ENCODE measurements around the gene OCIAD2. TPM values are rescaled to one million over a fixed set of nuclear protein-coding genes. Genes with fewer than 3 reads are reported as not detected.

Gene OCIAD2
- total RNA-seq, 1 experiment from 2014 or later, result 136 TPM

GRCh38 chr4:48949518-48950219 lies 43.1 kb upstream of the OCIAD2 start:
- H3F3A ChIP-seq (ENCODE audit: insufficient read depth, low read depth), result peaks cover 14% of the 10 kb centered on the region
- no peak for TF ChIP-seq EZH2 (IDR thresholded peaks at IDR 0.05; ENCODE audit: low read depth)
- TF ChIP-seq CTCF (conservative IDR thresholded peaks at IDR 0.05), result no peak
- H3K9me3 ChIP-seq (ENCODE audit: insufficient read depth, low read depth), result no peaks in the 10 kb centered on the region
- no peak for DNase-seq
- intact Hi-C loops (cut with micrococcal nuclease; ENCODE audit: unreplicated experiment), result no loop called here
- no peak overlapping the region for H3K27ac ChIP-seq
- peaks cover 17% of the 10 kb centered on the region for H3K4me1 ChIP-seq (replicated peaks; ENCODE audit: insufficient read depth)
- H3K79me2 ChIP-seq (ENCODE audit: low read depth), result no peaks in the 10 kb centered on the region
- H3K4me3 ChIP-seq, result no peak overlapping the region
- H3K9me2 ChIP-seq (ENCODE audit: insufficient read depth), result no peaks in the 10 kb centered on the region
- H3K36me3 ChIP-seq (ENCODE audit: low read depth), result no peaks in the 10 kb centered on the region
- ChIA-PET CTCF (no interaction called here), POLR2A (ENCODE audit: unreplicated experiment) (interaction anchor here (0.7 kb wide), 1 partner anchor 13 kb away, joined by 4 read pairs; no protein-coding TSS in a partner anchor)
- no TSS peak for BruUV-seq (replicated peaks)
- H3K4me2 ChIP-seq, result no peak overlapping the region
- no peak overlapping the region for H2AFZ ChIP-seq
- no peaks in the 10 kb centered on the region for H3K27me3 ChIP-seq (ENCODE audit: insufficient read depth, low read depth)
- H4K20me1 ChIP-seq (ENCODE audit: insufficient read depth), result no peaks in the 10 kb centered on the region

- Histone ChIP-seq H3K9me3 (ENCODE audit: insufficient read depth, low read depth) (no peaks in the 10 kb centered on the region), H3K27me3 (ENCODE audit: insufficient read depth, low read depth) (no peaks in the 10 kb centered on the region), H3K79me2 (ENCODE audit: low read depth) (no peaks in the 10 kb centered on the region), H3K4me2 (no peak overlapping the region), H2AFZ (no peak overlapping the region), H3F3A (ENCODE audit: insufficient read depth, low read depth) (peaks cover 15% of the 10 kb centered on the region; the same call in 1 of the 2 replicates), H4K20me1 (ENCODE audit: insufficient read depth) (no peaks in the 10 kb centered on the region), H3K9me2 (ENCODE audit: insufficient read depth) (no peaks in the 10 kb centered on the region), H3K4me1 (replicated peaks; ENCODE audit: insufficient read depth) (peaks cover 17% of the 10 kb centered on the region), H3K4me3 (no peak overlapping the region), H3K27ac (no peak overlapping the region), H3K36me3 (ENCODE audit: low read depth) (no peaks in the 10 kb centered on the region)
- no peak for DNase-seq
- intact Hi-C loops (cut with micrococcal nuclease; ENCODE audit: unreplicated experiment), result no loop called here
- CTCF ChIA-PET, result no interaction called here
- TF ChIP-seq EZH2 (IDR thresholded peaks at IDR 0.05; ENCODE audit: low read depth) (no peak), CTCF (conservative IDR thresholded peaks at IDR 0.05) (no peak)
- POLR2A ChIA-PET (ENCODE audit: unreplicated experiment), result interaction anchor here (0.7 kb wide), 1 partner anchor 13 kb away, joined by 4 read pairs; no protein-coding TSS in a partner anchor
- no TSS peak for BruUV-seq (replicated peaks)
These were observed 42.5 kb upstream of the OCIAD2 start for GRCh38 chr4:48949086-48949485.

- Histone ChIP-seq H3K4me2 (no peak overlapping the region), H3K27ac (no peak overlapping the region), H3K9me2 (ENCODE audit: insufficient read depth) (no peaks in the 10 kb centered on the region), H3K9me3 (ENCODE audit: insufficient read depth, low read depth) (no peaks in the 10 kb centered on the region), H3K79me2 (ENCODE audit: low read depth) (no peaks in the 10 kb centered on the region), H4K20me1 (ENCODE audit: insufficient read depth) (no peaks in the 10 kb centered on the region), H3K4me3 (no peak overlapping the region), H3K27me3 (ENCODE audit: insufficient read depth, low read depth) (no peaks in the 10 kb centered on the region), H3K4me1 (replicated peaks; ENCODE audit: insufficient read depth) (peaks cover 9% of the 10 kb centered on the region), H3F3A (ENCODE audit: insufficient read depth, low read depth) (peaks cover 11% of the 10 kb centered on the region; the same call in 1 of the 2 replicates), H2AFZ (no peak overlapping the region), H3K36me3 (ENCODE audit: low read depth) (no peaks in the 10 kb centered on the region)
- ChIA-PET CTCF (no interaction called here), POLR2A (ENCODE audit: unreplicated experiment) (no interaction called here)
- TF ChIP-seq EZH2 (IDR thresholded peaks at IDR 0.05; ENCODE audit: low read depth) (no peak), CTCF (conservative IDR thresholded peaks at IDR 0.05) (no peak)
- DNase-seq, result no peak
- intact Hi-C loops (cut with micrococcal nuclease; ENCODE audit: unreplicated experiment), result no loop called here
- BruUV-seq (replicated peaks), result no TSS peak
These were observed 41.2 kb upstream of the OCIAD2 start for GRCh38 chr4:48947731-48948130.

Data from PC-9 (cell line).